ENCODE data around the gene LYRM4.

GRCh38 chr6:5179917-5180316 is 80.8 kb downstream of the LYRM4 start:
- TF ChIP-seq EZH2 (IDR thresholded peaks at IDR 0.05; ENCODE audit: borderline replicate concordance, insufficient read depth, low read depth, low read length, poor library complexity, severe bottlenecking): no peak
- TF ChIP-seq CTCF (IDR thresholded peaks at IDR 0.05): no peak
